Stomach smooth muscle (tissue), 2 donors: Measurements from ENCODE around the gene QSER1.

ENCODE experiments used
- H3K27ac ChIP-seq: one replicate; pipeline ENCODE4 v1.7.0; 2013; ENCODE audit warnings: mild to moderate bottlenecking, low read length, inconsistent platforms
- H3K27me3 ChIP-seq, 2 donors: one replicate each; pipeline ENCODE4 v1.7.0; 2013; ENCODE audit warnings: low read length in 2 of 2; ENCODE audit not compliant: insufficient read depth in 2 of 2, control insufficient read depth in 1 of 2
- H3K36me3 ChIP-seq, 2 donors: one replicate each; pipeline ENCODE4 v1.7.0; 2013; ENCODE audit warnings: low read length in 2 of 2; ENCODE audit not compliant: control insufficient read depth in 2 of 2, insufficient read depth in 2 of 2
- H3K4me1 ChIP-seq: one replicate; pipeline ENCODE4 v1.7.0; 2013; ENCODE audit warnings: low read length; ENCODE audit not compliant: control insufficient read depth, insufficient read depth
- H3K4me3 ChIP-seq, 2 donors: one replicate each; pipeline ENCODE4 v1.7.0; 2013; ENCODE audit warnings: low read length in 2 of 2
- H3K9ac ChIP-seq, 2 donors: one replicate each; pipeline ENCODE4 v1.7.0; 2013; ENCODE audit warnings: low read length in 2 of 2, mild to moderate bottlenecking in 1 of 2
- H3K9me3 ChIP-seq, 2 donors: one replicate each; pipeline ENCODE4 v1.7.0; 2013; ENCODE audit warnings: low read length in 2 of 2; ENCODE audit not compliant: control insufficient read depth in 2 of 2
- donor health status: healthy.
- donor health status: Pancreatic carcinoma.

The QSER1 gene

GRCh38 chr11:32991427-32991826, 98.8 kb downstream of the QSER1 start:
- Histone ChIP-seq H3K27ac (no peak overlapping the region), H3K9me3 (peaks cover 0 to 4% of the 10 kb centered on the region in 2 donors), H3K27me3 (no peaks in the 10 kb centered on the region), H3K4me1 (no peaks in the 10 kb centered on the region), H3K4me3 (no peak overlapping the region), H3K36me3 (no peaks in the 10 kb centered on the region), H3K9ac (no peak overlapping the region)

- Histone ChIP-seq H3K27ac (no peak overlapping the region), H3K27me3 (no peaks in the 10 kb centered on the region), H3K9ac (no peak overlapping the region), H3K9me3 (peaks cover 0 to 4% of the 10 kb centered on the region in 2 donors), H3K36me3 (no peaks in the 10 kb centered on the region), H3K4me1 (no peaks in the 10 kb centered on the region), H3K4me3 (no peak overlapping the region)
Observed at GRCh38 chr11:32991898-32992297, 99.3 kb downstream of the QSER1 start.

- Histone ChIP-seq H3K27me3 (no peaks in the 10 kb centered on the region), H3K27ac (no peak overlapping the region), H3K9me3 (no peaks in the 10 kb centered on the region), H3K4me3 (no peak overlapping the region), H3K9ac (no peak overlapping the region), H3K4me1 (no peaks in the 10 kb centered on the region), H3K36me3 (no peaks in the 10 kb centered on the region)
Observed at GRCh38 chr11:33000181-33000580, 107.6 kb downstream of the QSER1 start.

- Histone ChIP-seq H3K9ac (no peak overlapping the region), H3K27ac (no peak overlapping the region), H3K9me3 (no peaks in the 10 kb centered on the region), H3K36me3 (no peaks in the 10 kb centered on the region), H3K27me3 (no peaks in the 10 kb centered on the region), H3K4me3 (no peak overlapping the region), H3K4me1 (no peaks in the 10 kb centered on the region)
Observed at GRCh38 chr11:33001281-33001680, 108.7 kb downstream of the QSER1 start.

GRCh38 chr11:33001751-33002542, 109.3 kb downstream of the QSER1 start:
- Histone ChIP-seq H3K9me3 (no peaks in the 10 kb centered on the region), H3K4me3 (no peak overlapping the region), H3K27me3 (no peaks in the 10 kb centered on the region), H3K4me1 (no peaks in the 10 kb centered on the region), H3K27ac (no peak overlapping the region), H3K36me3 (no peaks in the 10 kb centered on the region), H3K9ac (no peak overlapping the region)

- no peak overlapping the region for H3K27ac ChIP-seq
- no peak overlapping the region for H3K9ac ChIP-seq
- no peaks in the 10 kb centered on the region for H3K27me3 ChIP-seq
- no peaks in the 10 kb centered on the region for H3K4me1 ChIP-seq
- H3K9me3 ChIP-seq: no peaks in the 10 kb centered on the region
- no peaks in the 10 kb centered on the region for H3K36me3 ChIP-seq
- H3K4me3 ChIP-seq: no peak overlapping the region
Observed at GRCh38 chr11:33005175-33005574, 112.6 kb downstream of the QSER1 start.

GRCh38 chr11:33006010-33006409, 113.4 kb downstream of the QSER1 start:
- Histone ChIP-seq H3K9ac (no peak overlapping the region), H3K9me3 (no peaks in the 10 kb centered on the region), H3K36me3 (no peaks in the 10 kb centered on the region), H3K27me3 (no peaks in the 10 kb centered on the region), H3K27ac (no peak overlapping the region), H3K4me1 (no peaks in the 10 kb centered on the region), H3K4me3 (no peak overlapping the region)

- no peaks in the 10 kb centered on the region for H3K36me3 ChIP-seq
- H3K9me3 ChIP-seq: no peaks in the 10 kb centered on the region
- H3K27ac ChIP-seq: no peak overlapping the region
- no peaks in the 10 kb centered on the region for H3K27me3 ChIP-seq
- H3K9ac ChIP-seq: no peak overlapping the region
- H3K4me1 ChIP-seq: peaks cover 10% of the 10 kb centered on the region
- H3K4me3 ChIP-seq: no peak overlapping the region
Observed at GRCh38 chr11:33013755-33014154, 121.1 kb downstream of the QSER1 start.

- Histone ChIP-seq H3K9ac (peak within 1 kb of the TSS; percentile 49 to 68), H3K27me3 (no peaks in the 10 kb centered on the region), H3K27ac (peak within 1 kb of the TSS; percentile 46)
Observed at GRCh38 chr11:33015621-33016551, 123.3 kb downstream of the QSER1 start, which contains the start of gene DEPDC7. Gene DEPDC7 (plus strand): TSS chr11:33015878. CDS start chr11:33015956, 78 bp downstream.

GRCh38 chr11:33016654-33017053, 124.0 kb downstream of the QSER1 start:
- Histone ChIP-seq H3K27ac (peak overlapping the region; percentile 46), H3K9me3 (no peaks in the 10 kb centered on the region), H3K4me1 (peaks cover 10% of the 10 kb centered on the region), H3K27me3 (no peaks in the 10 kb centered on the region), H3K9ac (peak overlapping the region; percentile 49 to 68), H3K36me3 (no peaks in the 10 kb centered on the region), H3K4me3 (peak overlapping the region; percentile 81 to 82)

More at GRCh38 chr11:33015621-33016551, 123.3 kb downstream of the QSER1 start, which contains the start of gene DEPDC7:
- Histone ChIP-seq H3K36me3 (no peaks in the 10 kb centered on the region), H3K4me1 (peaks cover 10% of the 10 kb centered on the region), H3K4me3 (peak within 1 kb of the TSS; percentile 81 to 82), H3K9me3 (no peaks in the 10 kb centered on the region)
